ENCODE data around the gene AUTS2. TPM values are rescaled to one million over a fixed set of nuclear protein-coding genes. Genes with fewer than 3 reads are reported as not detected.

AUTS2 gene
- total and polyA plus RNA-seq, 2 experiments from 2014 or later = 32.0 to 91.0 TPM

DNA sequence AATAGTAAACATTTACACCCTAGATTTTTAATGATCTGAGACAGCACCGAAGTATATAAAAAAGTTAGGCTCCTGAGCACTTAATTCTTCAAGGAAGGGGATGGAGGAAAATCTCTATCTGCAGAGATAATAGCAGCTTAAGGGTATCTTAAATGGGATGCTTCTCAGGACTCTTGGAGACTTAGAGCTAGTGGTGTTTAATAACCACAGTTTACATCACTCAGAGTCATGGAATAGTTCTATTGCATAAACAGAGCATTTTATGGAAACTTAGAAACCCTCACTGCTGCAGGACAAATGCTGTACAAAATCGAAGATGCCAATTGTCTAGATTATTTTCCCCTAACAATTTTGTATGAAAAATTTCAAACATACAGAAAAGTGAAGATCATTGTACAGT is 1134.8 kb downstream of the AUTS2 start:
- Histone ChIP-seq H3K4me3 (no peak overlapping the region), H2AFZ (no peak overlapping the region), H3F3A (replicated peaks; ENCODE audit: low read depth) (peaks cover 2% of the 10 kb centered on the region), H3K4me2 (no peak overlapping the region), H3K79me2 (replicated peaks; ENCODE audit: insufficient read depth) (peaks cover 93% of the 10 kb centered on the region), H4K20me1 (replicated peaks; ENCODE audit: insufficient read depth) (peaks cover 10% of the 10 kb centered on the region), H3K9me2 (ENCODE audit: insufficient read depth) (peaks cover 6% of the 10 kb centered on the region; the same call in 1 of the 2 replicates), H3K27me3 (ENCODE audit: insufficient read depth) (no peaks in the 10 kb centered on the region), H3K4me1 (ENCODE audit: insufficient read depth) (peaks cover 55% of the 10 kb centered on the region), H3K36me3 (ENCODE audit: insufficient read depth) (no peaks in the 10 kb centered on the region), H3K27ac (ENCODE audit: low read depth) (no peak overlapping the region)
- DNase-seq (ENCODE audit: low spot score) (no peak), ATAC-seq (no peak)
- Mint-ChIP-seq H3K27me3 (ENCODE audit: insufficient read depth, low read depth, poor library complexity) (peaks cover 13% of the 10 kb centered on the region), H3K4me1 (peaks cover 65% of the 10 kb centered on the region), H3K27ac (no peak overlapping the region), H3K9me3 (peaks cover 7% of the 10 kb centered on the region; the same call in 1 of the 3 replicates), H3K36me3 (ENCODE audit: low read depth) (peaks cover 18% of the 10 kb centered on the region), H3K4me3 (no peak overlapping the region)
- TF ChIP-seq CTCF (conservative IDR thresholded peaks at IDR 0.05; ENCODE audit: low read depth in 2 of 2) (no peak), JUNB (IDR thresholded peaks at IDR 0.05; ENCODE audit: unreplicated experiment) (no peak), STAT1 (IDR thresholded peaks at IDR 0.05; ENCODE audit: unreplicated experiment) (no peak), CREB1 (CRISPR knock-in tag; IDR thresholded peaks at IDR 0.05; ENCODE audit: low read depth) (no peak), EZH2phosphoT487 (IDR thresholded peaks at IDR 0.05; ENCODE audit: unreplicated experiment) (no peak), NANOG (IDR thresholded peaks at IDR 0.05; ENCODE audit: borderline replicate concordance) (no peak), POLR2AphosphoS5 (IDR thresholded peaks at IDR 0.05; ENCODE audit: low read depth) (no peak), ZNF114 (CRISPR knock-in tag; IDR thresholded peaks at IDR 0.05) (no peak), ZNF331 (CRISPR knock-in tag; IDR thresholded peaks at IDR 0.05; ENCODE audit: low read depth) (no peak), EZH2 (IDR thresholded peaks at IDR 0.05; ENCODE audit: low read depth, unreplicated experiment) (no peak)
- TF ChIP-seq, protein P1, sequence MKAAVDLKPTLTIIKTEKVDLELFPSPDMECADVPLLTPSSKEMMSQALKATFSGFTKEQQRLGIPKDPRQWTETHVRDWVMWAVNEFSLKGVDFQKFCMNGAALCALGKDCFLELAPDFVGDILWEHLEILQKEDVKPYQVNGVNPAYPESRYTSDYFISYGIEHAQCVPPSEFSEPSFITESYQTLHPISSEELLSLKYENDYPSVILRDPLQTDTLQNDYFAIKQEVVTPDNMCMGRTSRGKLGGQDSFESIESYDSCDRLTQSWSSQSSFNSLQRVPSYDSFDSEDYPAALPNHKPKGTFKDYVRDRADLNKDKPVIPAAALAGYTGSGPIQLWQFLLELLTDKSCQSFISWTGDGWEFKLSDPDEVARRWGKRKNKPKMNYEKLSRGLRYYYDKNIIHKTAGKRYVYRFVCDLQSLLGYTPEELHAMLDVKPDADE (IDR thresholded peaks at IDR 0.05) = no peak
- TF ChIP-seq, protein P2, sequence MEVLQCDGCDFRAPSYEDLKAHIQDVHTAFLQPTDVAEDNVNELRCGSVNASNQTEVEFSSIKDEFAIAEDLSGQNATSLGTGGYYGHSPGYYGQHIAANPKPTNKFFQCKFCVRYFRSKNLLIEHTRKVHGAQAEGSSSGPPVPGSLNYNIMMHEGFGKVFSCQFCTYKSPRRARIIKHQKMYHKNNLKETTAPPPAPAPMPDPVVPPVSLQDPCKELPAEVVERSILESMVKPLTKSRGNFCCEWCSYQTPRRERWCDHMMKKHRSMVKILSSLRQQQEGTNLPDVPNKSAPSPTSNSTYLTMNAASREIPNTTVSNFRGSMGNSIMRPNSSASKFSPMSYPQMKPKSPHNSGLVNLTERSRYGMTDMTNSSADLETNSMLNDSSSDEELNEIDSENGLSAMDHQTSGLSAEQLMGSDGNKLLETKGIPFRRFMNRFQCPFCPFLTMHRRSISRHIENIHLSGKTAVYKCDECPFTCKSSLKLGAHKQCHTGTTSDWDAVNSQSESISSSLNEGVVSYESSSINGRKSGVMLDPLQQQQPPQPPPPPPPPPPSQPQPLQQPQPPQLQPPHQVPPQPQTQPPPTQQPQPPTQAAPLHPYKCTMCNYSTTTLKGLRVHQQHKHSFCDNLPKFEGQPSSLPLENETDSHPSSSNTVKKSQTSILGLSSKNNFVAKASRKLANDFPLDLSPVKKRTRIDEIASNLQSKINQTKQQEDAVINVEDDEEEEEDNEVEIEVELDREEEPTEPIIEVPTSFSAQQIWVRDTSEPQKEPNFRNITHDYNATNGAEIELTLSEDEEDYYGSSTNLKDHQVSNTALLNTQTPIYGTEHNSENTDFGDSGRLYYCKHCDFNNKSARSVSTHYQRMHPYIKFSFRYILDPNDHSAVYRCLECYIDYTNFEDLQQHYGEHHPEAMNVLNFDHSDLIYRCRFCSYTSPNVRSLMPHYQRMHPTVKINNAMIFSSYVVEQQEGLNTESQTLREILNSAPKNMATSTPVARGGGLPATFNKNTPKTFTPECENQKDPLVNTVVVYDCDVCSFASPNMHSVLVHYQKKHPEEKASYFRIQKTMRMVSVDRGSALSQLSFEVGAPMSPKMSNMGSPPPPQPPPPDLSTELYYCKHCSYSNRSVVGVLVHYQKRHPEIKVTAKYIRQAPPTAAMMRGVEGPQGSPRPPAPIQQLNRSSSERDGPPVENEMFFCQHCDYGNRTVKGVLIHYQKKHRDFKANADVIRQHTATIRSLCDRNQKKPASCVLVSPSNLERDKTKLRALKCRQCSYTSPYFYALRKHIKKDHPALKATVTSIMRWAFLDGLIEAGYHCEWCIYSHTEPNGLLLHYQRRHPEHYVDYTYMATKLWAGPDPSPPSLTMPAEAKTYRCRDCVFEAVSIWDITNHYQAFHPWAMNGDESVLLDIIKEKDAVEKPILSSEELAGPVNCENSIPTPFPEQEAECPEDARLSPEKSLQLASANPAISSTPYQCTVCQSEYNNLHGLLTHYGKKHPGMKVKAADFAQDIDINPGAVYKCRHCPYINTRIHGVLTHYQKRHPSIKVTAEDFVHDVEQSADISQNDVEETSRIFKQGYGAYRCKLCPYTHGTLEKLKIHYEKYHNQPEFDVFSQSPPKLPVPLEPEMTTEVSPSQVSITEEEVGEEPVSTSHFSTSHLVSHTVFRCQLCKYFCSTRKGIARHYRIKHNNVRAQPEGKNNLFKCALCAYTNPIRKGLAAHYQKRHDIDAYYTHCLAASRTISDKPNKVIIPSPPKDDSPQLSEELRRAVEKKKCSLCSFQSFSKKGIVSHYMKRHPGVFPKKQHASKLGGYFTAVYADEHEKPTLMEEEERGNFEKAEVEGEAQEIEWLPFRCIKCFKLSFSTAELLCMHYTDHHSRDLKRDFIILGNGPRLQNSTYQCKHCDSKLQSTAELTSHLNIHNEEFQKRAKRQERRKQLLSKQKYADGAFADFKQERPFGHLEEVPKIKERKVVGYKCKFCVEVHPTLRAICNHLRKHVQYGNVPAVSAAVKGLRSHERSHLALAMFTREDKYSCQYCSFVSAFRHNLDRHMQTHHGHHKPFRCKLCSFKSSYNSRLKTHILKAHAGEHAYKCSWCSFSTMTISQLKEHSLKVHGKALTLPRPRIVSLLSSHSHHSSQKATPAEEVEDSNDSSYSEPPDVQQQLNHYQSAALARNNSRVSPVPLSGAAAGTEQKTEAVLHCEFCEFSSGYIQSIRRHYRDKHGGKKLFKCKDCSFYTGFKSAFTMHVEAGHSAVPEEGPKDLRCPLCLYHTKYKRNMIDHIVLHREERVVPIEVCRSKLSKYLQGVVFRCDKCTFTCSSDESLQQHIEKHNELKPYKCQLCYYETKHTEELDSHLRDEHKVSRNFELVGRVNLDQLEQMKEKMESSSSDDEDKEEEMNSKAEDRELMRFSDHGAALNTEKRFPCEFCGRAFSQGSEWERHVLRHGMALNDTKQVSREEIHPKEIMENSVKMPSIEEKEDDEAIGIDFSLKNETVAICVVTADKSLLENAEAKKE (CRISPR knock-in tag; IDR thresholded peaks at IDR 0.05) = no peak
- TF ChIP-seq, protein P3, sequence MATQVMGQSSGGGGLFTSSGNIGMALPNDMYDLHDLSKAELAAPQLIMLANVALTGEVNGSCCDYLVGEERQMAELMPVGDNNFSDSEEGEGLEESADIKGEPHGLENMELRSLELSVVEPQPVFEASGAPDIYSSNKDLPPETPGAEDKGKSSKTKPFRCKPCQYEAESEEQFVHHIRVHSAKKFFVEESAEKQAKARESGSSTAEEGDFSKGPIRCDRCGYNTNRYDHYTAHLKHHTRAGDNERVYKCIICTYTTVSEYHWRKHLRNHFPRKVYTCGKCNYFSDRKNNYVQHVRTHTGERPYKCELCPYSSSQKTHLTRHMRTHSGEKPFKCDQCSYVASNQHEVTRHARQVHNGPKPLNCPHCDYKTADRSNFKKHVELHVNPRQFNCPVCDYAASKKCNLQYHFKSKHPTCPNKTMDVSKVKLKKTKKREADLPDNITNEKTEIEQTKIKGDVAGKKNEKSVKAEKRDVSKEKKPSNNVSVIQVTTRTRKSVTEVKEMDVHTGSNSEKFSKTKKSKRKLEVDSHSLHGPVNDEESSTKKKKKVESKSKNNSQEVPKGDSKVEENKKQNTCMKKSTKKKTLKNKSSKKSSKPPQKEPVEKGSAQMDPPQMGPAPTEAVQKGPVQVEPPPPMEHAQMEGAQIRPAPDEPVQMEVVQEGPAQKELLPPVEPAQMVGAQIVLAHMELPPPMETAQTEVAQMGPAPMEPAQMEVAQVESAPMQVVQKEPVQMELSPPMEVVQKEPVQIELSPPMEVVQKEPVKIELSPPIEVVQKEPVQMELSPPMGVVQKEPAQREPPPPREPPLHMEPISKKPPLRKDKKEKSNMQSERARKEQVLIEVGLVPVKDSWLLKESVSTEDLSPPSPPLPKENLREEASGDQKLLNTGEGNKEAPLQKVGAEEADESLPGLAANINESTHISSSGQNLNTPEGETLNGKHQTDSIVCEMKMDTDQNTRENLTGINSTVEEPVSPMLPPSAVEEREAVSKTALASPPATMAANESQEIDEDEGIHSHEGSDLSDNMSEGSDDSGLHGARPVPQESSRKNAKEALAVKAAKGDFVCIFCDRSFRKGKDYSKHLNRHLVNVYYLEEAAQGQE (IDR thresholded peaks at IDR 0.05; ENCODE audit: unreplicated experiment) = no peak

All from GM23338 (cell line).